Mesothelial cell of epicardium (in vitro differentiated cells): ENCODE results near the gene AARS2. TPM values are rescaled to one million over a fixed set of nuclear protein-coding genes. Genes with fewer than 3 reads are reported as not detected.

Source experiments
- DNase-seq, 2 experiments: peaks; one replicate each; pipeline ENCODE4 v3.0.0; 2021; ENCODE audit warnings: low spot score in 2 of 2; ENCODE audit not compliant: unreplicated experiment in 2 of 2
- H3K27ac Mint-ChIP-seq: 2 replicates; pipeline ENCODE4 v1.8.0; 2021; ENCODE audit warnings: mixed read lengths
- H3K27me3 Mint-ChIP-seq: 2 replicates; pipeline ENCODE4 v1.8.0; 2021; ENCODE audit warnings: low read depth, mixed read lengths
- H3K36me3 Mint-ChIP-seq: 2 replicates; pipeline ENCODE4 v1.8.0; 2021; ENCODE audit warnings: mixed read lengths
- H3K4me1 Mint-ChIP-seq: 2 replicates; pipeline ENCODE4 v1.8.0; 2021; ENCODE audit warnings: mixed read lengths
- H3K4me3 Mint-ChIP-seq: 2 replicates; pipeline ENCODE4 v1.8.0; 2021; ENCODE audit warnings: mild to moderate bottlenecking, moderate library complexity, mixed read lengths
- H3K9me3 Mint-ChIP-seq: 2 replicates; pipeline ENCODE4 v1.8.0; 2021; ENCODE audit warnings: mixed read lengths
- CTCF ChIP-seq: fragments of 200-600 bp; sonication (generic); IDR thresholded peaks from one replicate; pipeline ENCODE4 v1.5.0; 2021; ENCODE audit warnings: antibody characterized with exemption; ENCODE audit not compliant: unreplicated experiment
- total RNA-seq: library from RNA; stranded (reverse); gene quantifications from 3 replicates; pipeline ENCODE4 v1.2.1, GENCODE V29; 2021

AARS2 gene
- total RNA-seq, 1 donor from 2014 or later: 33.4 TPM

- Mint-ChIP-seq H3K9me3 (no peaks in the 10 kb centered on the region), H3K4me1 (peaks cover under 1% of the 10 kb centered on the region), H3K36me3 (peaks cover 23% of the 10 kb centered on the region), H3K4me3 (no peak overlapping the region), H3K27ac (no peak overlapping the region), H3K27me3 (peaks cover 15% of the 10 kb centered on the region)
- no peak for TF ChIP-seq CTCF
- no peak for DNase-seq
Observed at GRCh38 chr6:44302856-44303255, 10.3 kb downstream of the AARS2 start.

GRCh38 chr6:44301782-44302564 is 11.2 kb downstream of the AARS2 start:
- TF ChIP-seq CTCF: no peak
- no peak for DNase-seq
- Mint-ChIP-seq H3K27me3 (peaks cover 20% of the 10 kb centered on the region), H3K36me3 (peaks cover 23% of the 10 kb centered on the region), H3K4me1 (peaks cover 3% of the 10 kb centered on the region), H3K9me3 (no peaks in the 10 kb centered on the region), H3K4me3 (no peak overlapping the region), H3K27ac (no peak overlapping the region)

GRCh38 chr6:44301106-44301505 is 12.0 kb downstream of the AARS2 start:
- H3K36me3 Mint-ChIP-seq: peaks cover 23% of the 10 kb centered on the region
- no peak overlapping the region for H3K4me3 Mint-ChIP-seq
- TF ChIP-seq CTCF: no peak
- no peak for DNase-seq
- no peaks in the 10 kb centered on the region for H3K9me3 Mint-ChIP-seq
- peaks cover 5% of the 10 kb centered on the region for H3K4me1 Mint-ChIP-seq
- H3K27me3 Mint-ChIP-seq: peaks cover 29% of the 10 kb centered on the region
- H3K27ac Mint-ChIP-seq: no peak overlapping the region

DNA sequence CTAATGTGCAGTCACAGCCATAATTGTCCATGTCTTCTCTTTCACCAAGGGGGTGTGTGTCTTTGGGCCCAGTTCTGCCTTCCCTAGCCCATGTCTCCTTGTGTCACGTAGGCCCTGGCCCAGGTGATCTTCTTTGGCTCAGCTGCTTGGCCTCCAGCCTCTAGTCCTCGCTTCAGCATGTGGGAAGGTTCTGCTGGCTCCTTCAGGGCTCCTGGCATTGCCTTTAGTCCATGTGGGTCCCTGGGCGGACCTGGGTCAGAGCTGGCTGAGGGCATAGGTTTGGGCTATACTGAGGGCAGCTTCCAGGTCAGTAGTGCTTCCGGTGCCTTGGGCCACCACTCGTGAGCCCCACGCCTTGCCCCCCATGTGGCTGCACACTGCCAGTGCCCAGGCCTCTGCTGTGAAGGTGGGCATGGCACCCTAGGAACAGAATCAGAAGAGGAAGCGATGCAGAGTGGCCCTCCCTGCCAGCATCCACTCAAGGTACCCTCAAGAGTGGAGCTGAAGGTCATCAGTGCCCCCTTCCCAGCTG is 12.8 kb downstream of the AARS2 start:
- no peak overlapping the region for H3K27ac Mint-ChIP-seq
- H3K27me3 Mint-ChIP-seq: peaks cover 35% of the 10 kb centered on the region
- H3K36me3 Mint-ChIP-seq: peaks cover 23% of the 10 kb centered on the region
- H3K4me3 Mint-ChIP-seq: no peak overlapping the region
- no peak for TF ChIP-seq CTCF
- no peaks in the 10 kb centered on the region for H3K9me3 Mint-ChIP-seq
- no peak for DNase-seq
- H3K4me1 Mint-ChIP-seq: peaks cover 5% of the 10 kb centered on the region

GRCh38 chr6:44298864-44299263 is 14.3 kb downstream of the AARS2 start:
- Mint-ChIP-seq H3K4me1 (peaks cover 5% of the 10 kb centered on the region), H3K27ac (peak overlapping the region; percentile 5), H3K27me3 (peaks cover 50% of the 10 kb centered on the region), H3K4me3 (peak overlapping the region; percentile 20), H3K9me3 (no peaks in the 10 kb centered on the region), H3K36me3 (peaks cover 23% of the 10 kb centered on the region)
- no peak for TF ChIP-seq CTCF
- DNase-seq: no peak
